Renal cortex interstitium (tissue), 11 donors: ENCODE data around the gene EPS8L1. TPM values are rescaled to one million over a fixed set of nuclear protein-coding genes. Genes with fewer than 3 reads are reported as not detected.

Experiments
- DNase-seq, 11 donors: peaks; one replicate each; pipeline ENCODE4 v3.0.0-alpha.2; 2013; ENCODE audit warnings: low read depth in 9 of 11, low spot score in 4 of 11; ENCODE audit errors: extremely low read depth in 1 of 11
- polyA plus RNA-seq, 3 donors: library from polyadenylated mRNA; unstranded; fragments of 120-200 nt; gene quantifications; one replicate each; pipeline ENCODE4 v1.2.1, GENCODE V29; 2013; ENCODE audit not compliant: insufficient read length in 3 of 3

Gene EPS8L1
- polyA plus RNA-seq, 3 donors, result 48.0 to 77.9 (median 61.6) TPM

DNA sequence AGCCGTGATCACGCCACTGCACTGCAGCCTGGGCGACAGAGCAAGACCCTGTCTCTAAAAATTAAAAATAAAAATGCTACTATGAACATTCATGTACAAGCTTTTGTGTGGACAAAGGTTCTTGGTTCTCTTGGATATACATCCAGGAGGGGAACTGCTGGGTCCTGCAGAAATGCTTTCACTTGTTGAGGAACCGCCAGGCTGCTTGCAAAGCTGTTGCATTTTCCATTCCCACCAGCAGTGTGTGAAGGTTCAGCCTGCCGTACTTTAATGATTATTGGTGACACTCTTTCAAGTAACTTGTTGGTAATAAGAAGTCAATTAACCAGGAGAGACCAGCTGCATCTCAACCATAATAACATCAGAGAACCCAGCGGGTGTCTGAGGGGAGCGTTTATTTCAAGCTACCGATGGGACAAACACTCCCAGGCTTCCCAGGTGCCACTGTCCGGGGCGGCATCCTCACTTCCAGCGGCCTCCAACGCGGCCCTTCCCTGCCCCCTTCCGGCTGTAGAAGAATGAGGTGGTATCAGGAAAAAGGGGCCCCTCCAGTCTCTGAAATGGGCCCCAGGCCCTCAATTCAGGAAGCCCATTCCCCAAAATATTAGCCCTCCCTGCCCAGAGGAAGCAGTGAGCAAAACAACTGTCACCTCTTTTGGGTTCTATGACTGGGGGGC, 56.9 kb downstream of the EPS8L1 start:
- DNase-seq, result no peak

DNA sequence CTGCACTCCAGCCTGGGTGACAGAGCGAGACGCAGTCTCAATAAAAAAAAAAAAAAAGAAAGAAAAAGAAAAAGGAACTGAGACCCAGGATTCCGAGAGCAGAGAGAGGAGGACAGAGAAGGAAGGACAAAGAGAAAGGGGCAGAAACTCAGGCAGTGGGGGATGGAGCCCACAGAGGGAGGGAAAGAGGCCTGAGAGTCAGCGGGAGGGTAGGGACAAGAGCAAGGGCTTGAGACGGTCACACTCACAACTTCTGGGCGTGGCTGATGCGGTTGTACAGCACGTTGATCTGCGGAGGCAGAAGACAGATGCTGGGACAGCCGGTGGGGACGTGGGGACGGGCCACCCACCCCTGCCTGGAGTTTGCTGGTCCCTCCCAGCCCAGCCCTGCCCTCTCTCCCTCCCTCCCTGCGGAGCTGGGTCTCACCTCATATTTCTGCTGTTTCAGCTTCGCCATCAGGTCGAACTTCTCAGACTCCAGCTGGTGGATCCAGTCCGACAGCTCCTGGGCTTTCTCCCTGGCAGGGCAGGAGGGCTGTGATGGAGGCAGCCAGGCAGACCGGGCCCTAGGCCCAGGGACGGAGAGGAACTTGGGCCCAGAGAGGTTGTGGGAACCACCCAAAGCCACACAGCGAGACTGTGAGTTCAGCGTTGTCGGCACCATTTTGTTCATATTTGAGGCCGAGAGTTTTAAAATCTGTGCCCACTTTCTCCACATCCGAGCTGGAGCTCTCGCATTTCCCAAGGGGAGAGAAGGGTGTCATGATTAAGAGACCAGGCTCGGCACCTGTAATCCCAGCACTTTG, 58.2 kb downstream of the EPS8L1 start:
- no peak for DNase-seq

DNA sequence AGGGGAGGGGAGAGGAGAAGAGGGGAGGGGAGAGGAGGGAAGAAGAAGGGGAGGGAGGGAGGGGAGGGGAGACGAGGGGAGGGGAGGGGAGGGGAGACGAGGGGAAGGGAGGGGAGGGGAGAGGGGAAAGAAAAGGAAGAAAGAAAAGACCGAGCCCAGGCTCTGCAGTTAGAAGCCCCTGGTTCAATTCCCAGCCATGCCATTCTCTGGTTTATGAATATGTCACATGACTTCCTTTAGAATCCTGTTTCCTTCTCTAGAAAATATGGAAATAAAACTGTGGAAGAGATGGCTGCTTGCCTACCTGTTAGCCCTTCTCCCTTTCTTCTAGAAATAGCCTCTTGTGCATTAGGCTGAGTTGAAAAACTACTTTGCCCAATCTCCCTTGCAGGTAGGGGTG, 59.1 kb downstream of the EPS8L1 start:
- DNase-seq, result no peak

DNA sequence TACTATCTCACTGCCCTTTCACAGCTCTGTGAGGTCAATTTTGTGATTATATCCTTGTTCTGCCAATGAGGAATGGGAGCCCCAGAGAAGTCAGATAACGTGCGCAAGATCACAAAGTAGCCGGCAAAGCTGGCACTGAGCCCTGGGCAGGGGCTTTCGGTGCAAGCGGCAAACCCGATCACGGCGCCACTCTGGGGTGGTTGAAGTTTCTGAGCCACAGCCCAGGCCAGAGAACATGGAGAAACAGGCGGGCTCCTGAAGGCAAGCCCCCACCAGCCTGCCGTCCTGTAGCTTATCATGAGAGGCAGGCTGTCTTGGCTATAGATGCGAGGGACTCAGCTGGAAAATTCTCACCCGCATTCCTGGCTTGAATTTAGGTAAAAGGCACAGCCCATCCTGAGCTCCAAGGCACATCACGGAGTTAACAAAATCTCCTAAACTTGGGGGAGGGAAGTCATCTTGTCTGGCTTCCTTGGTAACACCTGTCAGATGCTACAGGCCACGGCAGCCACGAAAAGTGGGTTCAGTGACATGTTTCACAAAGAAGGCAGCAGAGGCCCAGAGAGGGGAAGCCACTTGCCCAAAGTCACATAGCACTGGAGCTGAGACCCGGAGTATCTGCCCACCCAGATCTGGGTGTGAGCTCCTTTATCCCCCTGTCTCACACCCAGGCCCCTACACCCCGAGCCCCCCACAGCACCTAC, 60.9 kb downstream of the EPS8L1 start:
- DNase-seq, result no peak

Other genes with a start within 250 kb of the EPS8L1 start
- gene KIR2DS4, start 243.2 kb upstream of the EPS8L1 start, polyA plus RNA-seq, result not detected
- not detected for gene KIR3DL2, start 225.4 kb upstream of the EPS8L1 start, polyA plus RNA-seq
- gene FCAR, start 201.6 kb upstream of the EPS8L1 start, polyA plus RNA-seq, result under 1 TPM; 0.14 to 0.68 (median 0.25) TPM
- gene NCR1, start 169.7 kb upstream of the EPS8L1 start, polyA plus RNA-seq, result under 1 TPM in 2 of 3 donors, not detected in 1; 0.09 to 0.14 TPM
- not detected for gene NLRP7, start 128.3 kb upstream of the EPS8L1 start, polyA plus RNA-seq
- 10 to 100 TPM in 2 of 3 donors, 1 to 10 TPM in 1; 6.4 to 22.0 (median 17.9) TPM for gene NLRP2, start 109.5 kb upstream of the EPS8L1 start, polyA plus RNA-seq
- under 1 TPM; 0.37 to 0.68 (median 0.39) TPM for gene GP6, start 37.6 kb upstream of the EPS8L1 start, polyA plus RNA-seq
- gene RDH13, start 12.7 kb upstream of the EPS8L1 start, polyA plus RNA-seq, result 10 to 100 TPM; 13.6 to 27.1 (median 15.9) TPM
- gene PPP1R12C, start 41.8 kb downstream of the EPS8L1 start, polyA plus RNA-seq, result 100 to 1,000 TPM in 1 of 3 donors, 10 to 100 TPM in 2; 66.4 to 116 (median 95.8) TPM
- 1 to 10 TPM; 2.7 to 7.0 (median 4.5) TPM for gene TNNT1, start 73.3 kb downstream of the EPS8L1 start, polyA plus RNA-seq
- 1 to 10 TPM; 3.4 to 3.7 (median 3.5) TPM for gene TNNI3, start 81.9 kb downstream of the EPS8L1 start, polyA plus RNA-seq
- 1 to 10 TPM; 6.6 to 9.9 (median 8.1) TPM for gene DNAAF3, start 90.7 kb downstream of the EPS8L1 start, polyA plus RNA-seq
- gene SYT5, start 104.4 kb downstream of the EPS8L1 start, polyA plus RNA-seq, result under 1 TPM; 0.11 to 0.47 (median 0.44) TPM
- gene PTPRH, start 133.6 kb downstream of the EPS8L1 start, polyA plus RNA-seq, result under 1 TPM; 0.09 to 0.16 (median 0.12) TPM
- gene TMEM86B, start 152.9 kb downstream of the EPS8L1 start, polyA plus RNA-seq, result 1 to 10 TPM; 2.6 to 7.1 (median 4.2) TPM
- gene PPP6R1, start 183.1 kb downstream of the EPS8L1 start, polyA plus RNA-seq, result 10 to 100 TPM; 39.3 to 52.1 (median 48.9) TPM
- 10 to 100 TPM; 23.2 to 41.2 (median 39.2) TPM for gene HSPBP1, start 204.2 kb downstream of the EPS8L1 start, polyA plus RNA-seq
- 10 to 100 TPM; 12.7 to 16.2 (median 14.6) TPM for gene BRSK1, start 208.1 kb downstream of the EPS8L1 start, polyA plus RNA-seq
- 1 to 10 TPM in 1 of 3 donors, under 1 TPM in 2; 0.72 to 2.1 (median 0.90) TPM for gene TMEM150B, start 249.5 kb downstream of the EPS8L1 start, polyA plus RNA-seq